Measurements from ENCODE around the gene SLC22A25. TPM values are rescaled to one million over a fixed set of nuclear protein-coding genes. Genes with fewer than 3 reads are reported as not detected.

The SLC22A25 gene
- total and polyA plus RNA-seq, 2 of the 13 experiments (the other 11 are each of a cell fraction or from before 2014, with no cell fraction given): 0.18 to 0.42 TPM

DNA sequence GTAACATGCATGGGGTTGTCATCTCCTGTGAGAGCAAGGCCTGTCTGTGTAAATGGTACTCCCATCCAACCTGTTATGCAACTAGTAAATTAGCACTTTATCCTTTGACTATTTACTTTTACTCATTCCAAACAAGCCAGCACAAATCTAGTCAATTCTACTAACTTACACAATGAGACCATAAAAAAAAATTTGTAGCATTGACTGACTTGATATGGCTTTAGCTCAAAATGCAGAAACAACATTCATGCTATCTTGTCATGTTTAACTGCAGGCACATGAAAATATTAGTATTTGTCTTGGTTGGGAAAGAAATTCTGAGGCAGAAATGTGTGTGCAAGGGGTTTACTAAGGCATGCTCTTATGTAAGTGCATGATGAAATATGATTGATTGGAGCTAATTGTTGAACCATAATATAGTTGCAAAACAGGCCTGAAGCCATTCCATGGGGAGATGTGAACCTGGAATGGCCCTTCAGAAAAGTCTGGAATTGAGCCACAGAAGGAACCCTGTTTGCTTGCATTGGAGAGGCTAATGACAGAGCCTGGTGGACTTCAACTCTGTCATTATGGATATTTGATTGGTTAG is 2.5 kb downstream of the SLC22A25 start (continued):
- TF ChIP-seq ZNF44 (CRISPR knock-in tag; IDR thresholded peaks at IDR 0.05) (no peak), ZBTB3 (CRISPR knock-in tag; IDR thresholded peaks at IDR 0.05; ENCODE audit: borderline replicate concordance, low read depth) (peak; percentile 52; the same call in 1 of the 2 replicates), CCDC6 (CRISPR knock-in tag; IDR thresholded peaks at IDR 0.05) (peak; percentile 72; the same call in 1 of the 2 replicates), NR2C2 (CRISPR knock-in tag; IDR thresholded peaks at IDR 0.05; ENCODE audit: borderline replicate concordance) (peak; percentile 68), NCOA1 (CRISPR knock-in tag; IDR thresholded peaks at IDR 0.05) (no peak), U2AF1 (optimal IDR thresholded peaks at IDR 0.05; ENCODE audit: low read depth, low read length) (no peak), KDM6A (CRISPR knock-in tag; IDR thresholded peaks at IDR 0.05; ENCODE audit: low read depth) (peak; percentile 28; the same call in 1 of the 2 replicates), FOXK1 (CRISPR knock-in tag; IDR thresholded peaks at IDR 0.05; ENCODE audit: borderline replicate concordance, low read depth) (peak; percentile 66; the same call in 1 of the 2 replicates), ZBTB21 (CRISPR knock-in tag; IDR thresholded peaks at IDR 0.05) (no peak)
- TF ChIP-seq, protein P1, sequence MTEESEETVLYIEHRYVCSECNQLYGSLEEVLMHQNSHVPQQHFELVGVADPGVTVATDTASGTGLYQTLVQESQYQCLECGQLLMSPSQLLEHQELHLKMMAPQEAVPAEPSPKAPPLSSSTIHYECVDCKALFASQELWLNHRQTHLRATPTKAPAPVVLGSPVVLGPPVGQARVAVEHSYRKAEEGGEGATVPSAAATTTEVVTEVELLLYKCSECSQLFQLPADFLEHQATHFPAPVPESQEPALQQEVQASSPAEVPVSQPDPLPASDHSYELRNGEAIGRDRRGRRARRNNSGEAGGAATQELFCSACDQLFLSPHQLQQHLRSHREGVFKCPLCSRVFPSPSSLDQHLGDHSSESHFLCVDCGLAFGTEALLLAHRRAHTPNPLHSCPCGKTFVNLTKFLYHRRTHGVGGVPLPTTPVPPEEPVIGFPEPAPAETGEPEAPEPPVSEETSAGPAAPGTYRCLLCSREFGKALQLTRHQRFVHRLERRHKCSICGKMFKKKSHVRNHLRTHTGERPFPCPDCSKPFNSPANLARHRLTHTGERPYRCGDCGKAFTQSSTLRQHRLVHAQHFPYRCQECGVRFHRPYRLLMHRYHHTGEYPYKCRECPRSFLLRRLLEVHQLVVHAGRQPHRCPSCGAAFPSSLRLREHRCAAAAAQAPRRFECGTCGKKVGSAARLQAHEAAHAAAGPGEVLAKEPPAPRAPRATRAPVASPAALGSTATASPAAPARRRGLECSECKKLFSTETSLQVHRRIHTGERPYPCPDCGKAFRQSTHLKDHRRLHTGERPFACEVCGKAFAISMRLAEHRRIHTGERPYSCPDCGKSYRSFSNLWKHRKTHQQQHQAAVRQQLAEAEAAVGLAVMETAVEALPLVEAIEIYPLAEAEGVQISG (CRISPR knock-in tag; IDR thresholded peaks at IDR 0.05): peak; percentile 53; the same call in 1 of the 2 replicates
- TF ChIP-seq, protein P2, sequence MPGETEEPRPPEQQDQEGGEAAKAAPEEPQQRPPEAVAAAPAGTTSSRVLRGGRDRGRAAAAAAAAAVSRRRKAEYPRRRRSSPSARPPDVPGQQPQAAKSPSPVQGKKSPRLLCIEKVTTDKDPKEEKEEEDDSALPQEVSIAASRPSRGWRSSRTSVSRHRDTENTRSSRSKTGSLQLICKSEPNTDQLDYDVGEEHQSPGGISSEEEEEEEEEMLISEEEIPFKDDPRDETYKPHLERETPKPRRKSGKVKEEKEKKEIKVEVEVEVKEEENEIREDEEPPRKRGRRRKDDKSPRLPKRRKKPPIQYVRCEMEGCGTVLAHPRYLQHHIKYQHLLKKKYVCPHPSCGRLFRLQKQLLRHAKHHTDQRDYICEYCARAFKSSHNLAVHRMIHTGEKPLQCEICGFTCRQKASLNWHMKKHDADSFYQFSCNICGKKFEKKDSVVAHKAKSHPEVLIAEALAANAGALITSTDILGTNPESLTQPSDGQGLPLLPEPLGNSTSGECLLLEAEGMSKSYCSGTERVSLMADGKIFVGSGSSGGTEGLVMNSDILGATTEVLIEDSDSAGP (CRISPR knock-in tag; IDR thresholded peaks at IDR 0.05; ENCODE audit: borderline replicate concordance): no peak
- TF ChIP-seq, protein P3, sequence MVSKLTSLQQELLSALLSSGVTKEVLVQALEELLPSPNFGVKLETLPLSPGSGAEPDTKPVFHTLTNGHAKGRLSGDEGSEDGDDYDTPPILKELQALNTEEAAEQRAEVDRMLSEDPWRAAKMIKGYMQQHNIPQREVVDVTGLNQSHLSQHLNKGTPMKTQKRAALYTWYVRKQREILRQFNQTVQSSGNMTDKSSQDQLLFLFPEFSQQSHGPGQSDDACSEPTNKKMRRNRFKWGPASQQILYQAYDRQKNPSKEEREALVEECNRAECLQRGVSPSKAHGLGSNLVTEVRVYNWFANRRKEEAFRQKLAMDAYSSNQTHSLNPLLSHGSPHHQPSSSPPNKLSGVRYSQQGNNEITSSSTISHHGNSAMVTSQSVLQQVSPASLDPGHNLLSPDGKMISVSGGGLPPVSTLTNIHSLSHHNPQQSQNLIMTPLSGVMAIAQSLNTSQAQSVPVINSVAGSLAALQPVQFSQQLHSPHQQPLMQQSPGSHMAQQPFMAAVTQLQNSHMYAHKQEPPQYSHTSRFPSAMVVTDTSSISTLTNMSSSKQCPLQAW (CRISPR knock-in tag; IDR thresholded peaks at IDR 0.05): peak; percentile 52; the same call in 1 of the 2 replicates
- TF ChIP-seq, protein P4, sequence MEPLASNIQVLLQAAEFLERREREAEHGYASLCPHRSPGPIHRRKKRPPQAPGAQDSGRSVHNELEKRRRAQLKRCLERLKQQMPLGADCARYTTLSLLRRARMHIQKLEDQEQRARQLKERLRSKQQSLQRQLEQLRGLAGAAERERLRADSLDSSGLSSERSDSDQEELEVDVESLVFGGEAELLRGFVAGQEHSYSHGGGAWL (CRISPR knock-in tag; IDR thresholded peaks at IDR 0.05): no peak
- TF ChIP-seq, protein P5, sequence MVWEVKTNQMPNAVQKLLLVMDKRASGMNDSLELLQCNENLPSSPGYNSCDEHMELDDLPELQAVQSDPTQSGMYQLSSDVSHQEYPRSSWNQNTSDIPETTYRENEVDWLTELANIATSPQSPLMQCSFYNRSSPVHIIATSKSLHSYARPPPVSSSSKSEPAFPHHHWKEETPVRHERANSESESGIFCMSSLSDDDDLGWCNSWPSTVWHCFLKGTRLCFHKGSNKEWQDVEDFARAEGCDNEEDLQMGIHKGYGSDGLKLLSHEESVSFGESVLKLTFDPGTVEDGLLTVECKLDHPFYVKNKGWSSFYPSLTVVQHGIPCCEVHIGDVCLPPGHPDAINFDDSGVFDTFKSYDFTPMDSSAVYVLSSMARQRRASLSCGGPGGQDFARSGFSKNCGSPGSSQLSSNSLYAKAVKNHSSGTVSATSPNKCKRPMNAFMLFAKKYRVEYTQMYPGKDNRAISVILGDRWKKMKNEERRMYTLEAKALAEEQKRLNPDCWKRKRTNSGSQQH (CRISPR knock-in tag; IDR thresholded peaks at IDR 0.05; ENCODE audit: low read depth): no peak
- TF ChIP-seq, protein P6, sequence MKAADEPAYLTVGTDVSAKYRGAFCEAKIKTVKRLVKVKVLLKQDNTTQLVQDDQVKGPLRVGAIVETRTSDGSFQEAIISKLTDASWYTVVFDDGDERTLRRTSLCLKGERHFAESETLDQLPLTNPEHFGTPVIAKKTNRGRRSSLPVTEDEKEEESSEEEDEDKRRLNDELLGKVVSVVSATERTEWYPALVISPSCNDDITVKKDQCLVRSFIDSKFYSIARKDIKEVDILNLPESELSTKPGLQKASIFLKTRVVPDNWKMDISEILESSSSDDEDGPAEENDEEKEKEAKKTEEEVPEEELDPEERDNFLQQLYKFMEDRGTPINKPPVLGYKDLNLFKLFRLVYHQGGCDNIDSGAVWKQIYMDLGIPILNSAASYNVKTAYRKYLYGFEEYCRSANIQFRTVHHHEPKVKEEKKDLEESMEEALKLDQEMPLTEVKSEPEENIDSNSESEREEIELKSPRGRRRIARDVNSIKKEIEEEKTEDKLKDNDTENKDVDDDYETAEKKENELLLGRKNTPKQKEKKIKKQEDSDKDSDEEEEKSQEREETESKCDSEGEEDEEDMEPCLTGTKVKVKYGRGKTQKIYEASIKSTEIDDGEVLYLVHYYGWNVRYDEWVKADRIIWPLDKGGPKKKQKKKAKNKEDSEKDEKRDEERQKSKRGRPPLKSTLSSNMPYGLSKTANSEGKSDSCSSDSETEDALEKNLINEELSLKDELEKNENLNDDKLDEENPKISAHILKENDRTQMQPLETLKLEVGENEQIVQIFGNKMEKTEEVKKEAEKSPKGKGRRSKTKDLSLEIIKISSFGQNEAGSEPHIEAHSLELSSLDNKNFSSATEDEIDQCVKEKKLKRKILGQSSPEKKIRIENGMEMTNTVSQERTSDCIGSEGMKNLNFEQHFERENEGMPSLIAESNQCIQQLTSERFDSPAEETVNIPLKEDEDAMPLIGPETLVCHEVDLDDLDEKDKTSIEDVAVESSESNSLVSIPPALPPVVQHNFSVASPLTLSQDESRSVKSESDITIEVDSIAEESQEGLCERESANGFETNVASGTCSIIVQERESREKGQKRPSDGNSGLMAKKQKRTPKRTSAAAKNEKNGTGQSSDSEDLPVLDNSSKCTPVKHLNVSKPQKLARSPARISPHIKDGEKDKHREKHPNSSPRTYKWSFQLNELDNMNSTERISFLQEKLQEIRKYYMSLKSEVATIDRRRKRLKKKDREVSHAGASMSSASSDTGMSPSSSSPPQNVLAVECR (CRISPR knock-in tag; IDR thresholded peaks at IDR 0.05; ENCODE audit: borderline replicate concordance): peak; percentile 37; the same call in 1 of the 2 replicates

Measured in HepG2 (cell line).